ENCODE results near the gene MLLT3.

The MLLT3 gene

DNA sequence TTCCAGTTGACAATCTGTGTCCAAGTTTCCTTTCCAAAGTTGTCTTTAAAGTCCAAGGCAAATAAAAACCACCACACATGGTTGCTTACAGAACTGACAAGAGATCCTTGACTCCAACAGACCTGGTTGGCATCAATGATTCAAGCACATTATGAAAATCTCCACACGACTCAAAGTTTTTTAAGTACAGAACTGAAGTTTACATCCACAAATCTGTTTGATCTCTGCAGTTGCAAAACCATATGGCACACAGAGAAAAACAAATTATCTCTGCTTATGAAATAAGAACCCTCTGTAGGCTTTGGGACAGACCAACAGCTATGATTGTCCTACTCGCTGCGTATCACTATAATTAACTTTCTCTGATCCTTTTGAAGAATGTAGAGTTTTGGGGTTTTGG is 60.8 kb downstream of the MLLT3 start:
- no peak overlapping the region for H3K4me3 ChIP-seq (ENCODE audit: low read depth, low read length)
- no peak for TF ChIP-seq CTCF (IDR thresholded peaks at IDR 0.05; ENCODE audit: insufficient read depth, low read length, missing control alignments)
- ChIA-PET POLR2A (no interaction called here), CTCF (no interaction called here)
- DNase-seq (ENCODE audit: low read depth, low spot score) = no peak

DNA sequence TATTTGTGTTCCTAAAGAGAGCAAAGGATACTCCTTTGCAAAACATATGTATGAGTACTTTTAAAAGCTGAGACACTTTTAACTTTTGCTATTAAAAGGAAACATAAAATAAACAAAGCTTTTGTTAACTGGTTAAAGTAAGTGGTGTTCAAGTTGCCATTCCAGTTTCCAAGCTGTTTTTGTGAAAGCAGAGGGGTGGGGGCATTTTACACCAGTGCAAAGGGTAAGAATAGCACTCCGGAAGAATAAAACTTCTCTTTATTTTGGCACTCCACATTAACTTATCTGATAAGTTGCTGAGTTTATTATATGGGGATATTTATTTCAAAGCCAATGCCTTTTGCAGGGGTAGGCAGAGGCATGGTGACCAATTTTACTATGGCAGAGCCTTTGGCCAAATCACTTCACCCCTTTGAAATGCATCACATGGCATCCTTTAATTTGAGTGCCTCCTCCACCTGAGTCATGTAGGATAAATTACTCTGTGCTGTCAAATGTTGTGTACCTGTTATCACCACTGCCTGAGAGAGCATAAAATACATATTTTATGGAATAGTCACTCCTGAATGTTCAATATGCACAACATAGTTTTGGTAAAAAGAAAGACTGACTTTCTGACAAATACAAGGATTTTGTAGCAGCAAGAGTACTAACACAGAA is 62.9 kb downstream of the MLLT3 start:
- H3K4me3 ChIP-seq (ENCODE audit: low read depth, low read length) = no peak overlapping the region
- ChIA-PET CTCF (interaction anchor here (0.9 to 1.1 kb wide), 2 partner anchors 32 to 65 kb away, joined by 3 to 4 read pairs; no protein-coding TSS in a partner anchor), POLR2A (no interaction called here)
- no peak for DNase-seq (ENCODE audit: low read depth, low spot score)
- no peak for TF ChIP-seq CTCF (IDR thresholded peaks at IDR 0.05; ENCODE audit: insufficient read depth, low read length, missing control alignments)

DNA sequence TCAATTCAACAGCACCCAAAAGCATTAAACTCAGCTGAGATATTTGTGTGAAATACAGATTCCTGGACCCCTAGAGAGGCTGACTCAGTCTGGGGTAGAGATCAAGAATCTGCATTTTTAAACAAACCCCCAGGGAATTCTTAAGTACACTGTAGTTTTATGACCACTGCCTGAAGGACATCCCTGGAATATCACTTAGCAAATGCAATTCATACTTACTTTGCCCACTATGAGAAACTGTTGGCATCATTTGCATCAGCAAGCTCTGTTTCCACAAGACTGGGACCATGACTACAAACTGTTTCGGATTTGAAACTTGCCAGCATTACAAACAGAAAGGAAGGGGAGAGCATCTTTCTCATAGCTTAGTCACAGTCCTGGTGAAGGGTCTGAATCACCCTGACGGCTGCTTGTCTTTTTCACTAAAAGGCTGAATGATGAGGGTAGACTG is 63.7 kb downstream of the MLLT3 start:
- TF ChIP-seq CTCF (IDR thresholded peaks at IDR 0.05; ENCODE audit: insufficient read depth, low read length, missing control alignments) = no peak
- POLR2A ChIA-PET = no interaction called here
- DNase-seq (ENCODE audit: low read depth, low spot score) = peak; percentile 84
- CTCF ChIA-PET = interaction anchor here (0.9 to 1.1 kb wide), 2 partner anchors 32 to 66 kb away, joined by 3 to 4 read pairs; no protein-coding TSS in a partner anchor
- H3K4me3 ChIP-seq (ENCODE audit: low read depth, low read length) = 0 out of 2 replicates have a peak overlapping the region, but pooled peaks have one; percentile 0

DNA sequence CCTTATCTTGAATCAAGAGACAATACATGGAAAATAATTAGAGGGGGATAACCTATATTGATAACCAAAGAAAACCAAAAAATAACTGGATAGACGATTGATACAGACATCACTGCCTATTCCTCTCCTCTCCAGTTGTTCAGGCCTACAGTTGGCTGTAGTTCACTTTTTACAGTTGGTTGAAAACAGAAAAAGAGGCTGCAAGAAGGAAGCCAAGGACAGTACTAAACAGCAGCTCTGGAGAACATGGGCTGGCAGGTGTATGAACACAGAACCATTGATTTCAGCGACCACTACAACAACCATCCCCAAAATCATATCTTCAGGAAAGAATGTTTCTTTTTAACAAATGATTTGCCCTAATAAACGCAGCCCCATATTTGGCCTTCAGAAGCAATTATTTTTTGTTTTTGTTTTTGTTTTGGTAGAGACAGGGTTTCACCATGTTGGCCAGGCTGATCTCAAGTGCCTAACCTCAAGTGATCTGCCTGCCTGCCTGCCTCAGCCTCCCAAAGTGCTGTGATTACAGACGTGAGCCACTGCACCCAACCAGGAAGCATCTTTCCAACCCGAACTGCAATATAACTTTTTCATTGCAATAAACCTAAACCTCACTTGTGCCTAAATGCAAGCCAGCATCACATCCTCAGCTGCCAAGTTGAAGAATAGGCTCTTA is 64.3 kb downstream of the MLLT3 start:
- CTCF ChIA-PET = interaction anchor here (0.9 kb wide), 1 partner anchor 67 kb away, joined by 3 read pairs; no protein-coding TSS in a partner anchor
- DNase-seq (ENCODE audit: low read depth, low spot score) = no peak
- no peak for TF ChIP-seq CTCF (IDR thresholded peaks at IDR 0.05; ENCODE audit: insufficient read depth, low read length, missing control alignments)
- H3K4me3 ChIP-seq (ENCODE audit: low read depth, low read length) = no peak overlapping the region; the same call in 1 of the 2 replicates
- POLR2A ChIA-PET = no interaction called here

- H3K4me3 ChIP-seq (ENCODE audit: low read depth, low read length) = no peak overlapping the region
- TF ChIP-seq CTCF (IDR thresholded peaks at IDR 0.05; ENCODE audit: insufficient read depth, low read length, missing control alignments) = no peak
- DNase-seq (ENCODE audit: low read depth, low spot score) = no peak
- POLR2A ChIA-PET = no interaction called here
- CTCF ChIA-PET = no interaction called here
Observed at GRCh38 chr9:20557285-20557684, 65.0 kb downstream of the MLLT3 start.

DNA sequence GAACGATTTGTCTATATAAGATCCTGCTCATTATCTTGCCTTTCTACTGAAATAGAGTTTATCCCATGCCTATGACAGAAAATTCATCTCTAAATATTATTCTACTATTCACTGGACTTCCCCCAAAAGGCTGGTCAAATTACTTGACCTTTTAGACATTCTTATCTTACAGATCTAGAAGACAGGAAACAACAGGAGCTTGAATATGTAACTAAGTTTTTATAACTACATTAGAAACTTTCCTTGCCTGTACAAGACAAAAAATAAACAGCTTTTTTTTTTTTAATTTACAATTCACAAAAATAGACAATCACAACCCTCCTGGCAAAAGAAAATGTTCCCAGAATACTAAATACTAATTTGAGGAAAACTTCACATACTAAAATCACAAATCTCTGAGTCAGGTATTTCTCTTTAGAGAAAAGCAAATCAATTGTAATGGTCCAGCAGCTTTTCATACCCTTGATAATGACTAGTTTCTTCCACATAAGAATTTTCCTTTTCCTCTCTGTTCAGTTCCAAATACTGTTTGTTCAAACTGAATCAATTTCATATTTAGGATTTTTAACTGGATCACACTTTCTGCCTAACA is 68.6 kb downstream of the MLLT3 start:
- TF ChIP-seq CTCF (IDR thresholded peaks at IDR 0.05; ENCODE audit: insufficient read depth, low read length, missing control alignments) = no peak
- no peak for DNase-seq (ENCODE audit: low read depth, low spot score)
- CTCF ChIA-PET = interaction anchor here (0.6 to 3.7 kb wide), 11 partner anchors 11 to 558 kb away, joined by 3 to 16 read pairs (median 5); no protein-coding TSS in a partner anchor
- POLR2A ChIA-PET = no interaction called here
- H3K4me3 ChIP-seq (ENCODE audit: low read depth, low read length) = no peak overlapping the region

Data from AG04449 (cell line).